Ovary (tissue), 9 donors: ENCODE measurements around the gene LTC4S. TPM values are rescaled to one million over a fixed set of nuclear protein-coding genes. Genes with fewer than 3 reads are reported as not detected.

Experiments used
- DNase-seq, 5 donors: peaks; one replicate each; pipeline ENCODE4 v3.0.0-alpha.2; 2019 to 2020
- H3K27ac ChIP-seq, 2 donors: fragments of 200-600 bp; one replicate each; pipeline versions ENCODE4 v1.5.1 to v1.8.0; 2019 to 2022
- H3K27me3 ChIP-seq: fragments of 200-600 bp; one replicate; pipeline ENCODE4 v1.8.0; 2022
- H3K36me3 ChIP-seq: fragments of 200-600 bp; sonication (generic); one replicate; pipeline ENCODE4 v1.5.1; 2019
- H3K4me1 ChIP-seq: one replicate; pipeline ENCODE4 v1.8.1; 2013; ENCODE audit warnings: mild to moderate bottlenecking, moderate library complexity; ENCODE audit not compliant: insufficient read depth
- H3K4me3 ChIP-seq: fragments of 200-600 bp; sonication (generic); one replicate; pipeline ENCODE4 v1.5.1; 2017
- H3K9me3 ChIP-seq, 2 donors: fragments of 200-600 bp in 1 of 2; sonication (generic) in 1 of 2; one replicate each; pipeline versions ENCODE4 v1.5.1 to v1.8.1; 2013 to 2019; ENCODE audit warnings: mild to moderate bottlenecking in 1 of 2, moderate library complexity in 1 of 2
- EP300 ChIP-seq: sonication (generic); formaldehyde crosslinking; IDR thresholded peaks from one replicate; pipeline ENCODE4 v1.6.1; 2017; ENCODE audit warnings: antibody characterized with exemption
- POLR2A ChIP-seq: fragments of 450-650 bp; IDR thresholded peaks from one replicate; pipeline ENCODE4 v1.6.1; 2017; ENCODE audit warnings: antibody characterized with exemption, mild to moderate bottlenecking, moderate library complexity
- WGBS, 3 donors: extraction: QIAGEN DNeasy Blood & Tissue Kit in 1 of 3; methylation state at CpG; one replicate each; pipeline versions ENCODE4 v1.1.5 to v1.1.7; 2013 to 2017; 5-methylcytosine and 5-hydroxymethylcytosine counted together
- intact Hi-C, 4 donors: fragments of 100-400 bp; cut with DNase I; formaldehyde crosslinking; loops; one replicate each; pipeline versions ENCODE4 v1.11.0 to v1.15.1; 2022 to 2023
- polyA plus RNA-seq, 2 donors: library from polyadenylated mRNA; stranded (reverse); fragments of 200-250 nt in 1 of 2; fragments of 350-450 nt in 1 of 2; fragmentation: Illumina TruSeq in 1 of 2; extraction: RNeasy Lipid Tissue Mini Kit (QIAGEN cat#74804) in 1 of 2; gene quantifications; one replicate each; pipeline ENCODE4 v1.2.3, GENCODE V29; 2013 to 2014
- total RNA-seq, 7 donors: library from RNA; depleted of rRNA in 2 of 7; stranded (reverse); fragments of >200 nt in 2 of 7; fragmentation: NEBNext Ultra II Directional in 3 of 7; extraction: Animal tissue kit (Norgen Biotek cat#: 25700) in 3 of 7; gene quantifications; one replicate each; pipeline versions ENCODE4 v1.1.0 to v1.2.4, GENCODE V29; 2016 to 2023
- TF ChIP-seq, protein P1 (sequence below), 3 donors: fragments of 450-650 bp in 2 of 3; fragments of 200-600 bp in 1 of 3; IDR thresholded peaks; one replicate each; pipeline versions ENCODE4 v1.5.1 to v1.8.0; 2016 to 2022; ENCODE audit warnings: antibody characterized with exemption in 3 of 3, mild to moderate bottlenecking in 1 of 3
- donor health status: DM: no; HTN: no; CAD: no; lungs with moderate emphysema.
- donor health status: DM: no; HTN: no; CAD: no.
- donor health status: Bipolar disorder and iron deficiency.
- donor health status: DM: yes; HTN: yes; CAD: no.
- donor health status: DM: no; HTN: no; CAD: no.
- donor health status: DM: yes; HTN: yes; CAD: no.

LTC4S gene
- total and polyA plus RNA-seq, 9 donors = 7.5 to 43.5 (median 16.9) TPM; not detected in 1

DNA sequence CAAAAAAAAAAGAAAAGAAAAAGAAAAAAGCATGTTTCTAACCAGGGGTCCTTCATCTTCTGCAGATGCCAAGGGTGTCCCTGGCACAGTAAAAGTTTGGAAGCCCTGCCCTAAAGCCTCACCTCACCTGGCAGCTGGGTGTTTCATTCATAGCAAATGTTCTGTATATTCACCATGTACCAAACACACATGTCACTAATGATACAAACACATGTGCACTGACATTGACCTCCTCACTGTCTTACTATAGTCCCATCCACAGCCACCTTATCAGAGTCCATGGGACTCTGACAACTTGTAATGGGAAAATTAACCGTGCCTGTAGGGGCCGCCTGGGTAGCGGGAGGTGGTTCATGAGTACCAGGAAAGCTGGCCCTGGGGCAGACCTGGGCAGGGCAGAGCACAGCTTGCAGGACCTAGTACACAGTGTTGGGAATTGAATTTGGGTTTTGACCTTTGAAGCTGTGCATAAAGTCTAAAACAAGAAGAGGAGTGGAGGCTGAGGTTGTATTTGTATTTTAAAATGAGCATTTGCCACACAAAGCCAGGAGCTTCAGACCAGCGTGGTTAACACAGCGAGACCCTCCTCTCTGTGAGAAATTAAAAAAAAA is 19.3 kb downstream of the LTC4S start:
- intact Hi-C loops = no loop called here
- Histone ChIP-seq H3K9me3 (no peaks in the 10 kb centered on the region), H3K27me3 (no peaks in the 10 kb centered on the region), H3K4me1 (peaks cover 9% of the 10 kb centered on the region), H3K4me3 (no peak overlapping the region), H3K36me3 (no peaks in the 10 kb centered on the region), H3K27ac (no peak overlapping the region)
- WGBS, 3 donors = 89 to 93% (median 91%) methylated on average over 5 of the region's 5 CpGs
- DNase-seq = no peak
- TF ChIP-seq, protein P1, sequence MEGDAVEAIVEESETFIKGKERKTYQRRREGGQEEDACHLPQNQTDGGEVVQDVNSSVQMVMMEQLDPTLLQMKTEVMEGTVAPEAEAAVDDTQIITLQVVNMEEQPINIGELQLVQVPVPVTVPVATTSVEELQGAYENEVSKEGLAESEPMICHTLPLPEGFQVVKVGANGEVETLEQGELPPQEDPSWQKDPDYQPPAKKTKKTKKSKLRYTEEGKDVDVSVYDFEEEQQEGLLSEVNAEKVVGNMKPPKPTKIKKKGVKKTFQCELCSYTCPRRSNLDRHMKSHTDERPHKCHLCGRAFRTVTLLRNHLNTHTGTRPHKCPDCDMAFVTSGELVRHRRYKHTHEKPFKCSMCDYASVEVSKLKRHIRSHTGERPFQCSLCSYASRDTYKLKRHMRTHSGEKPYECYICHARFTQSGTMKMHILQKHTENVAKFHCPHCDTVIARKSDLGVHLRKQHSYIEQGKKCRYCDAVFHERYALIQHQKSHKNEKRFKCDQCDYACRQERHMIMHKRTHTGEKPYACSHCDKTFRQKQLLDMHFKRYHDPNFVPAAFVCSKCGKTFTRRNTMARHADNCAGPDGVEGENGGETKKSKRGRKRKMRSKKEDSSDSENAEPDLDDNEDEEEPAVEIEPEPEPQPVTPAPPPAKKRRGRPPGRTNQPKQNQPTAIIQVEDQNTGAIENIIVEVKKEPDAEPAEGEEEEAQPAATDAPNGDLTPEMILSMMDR (IDR thresholded peaks at IDR 0.05) = no peak
- TF ChIP-seq POLR2A (no peak), EP300 (no peak)

DNA sequence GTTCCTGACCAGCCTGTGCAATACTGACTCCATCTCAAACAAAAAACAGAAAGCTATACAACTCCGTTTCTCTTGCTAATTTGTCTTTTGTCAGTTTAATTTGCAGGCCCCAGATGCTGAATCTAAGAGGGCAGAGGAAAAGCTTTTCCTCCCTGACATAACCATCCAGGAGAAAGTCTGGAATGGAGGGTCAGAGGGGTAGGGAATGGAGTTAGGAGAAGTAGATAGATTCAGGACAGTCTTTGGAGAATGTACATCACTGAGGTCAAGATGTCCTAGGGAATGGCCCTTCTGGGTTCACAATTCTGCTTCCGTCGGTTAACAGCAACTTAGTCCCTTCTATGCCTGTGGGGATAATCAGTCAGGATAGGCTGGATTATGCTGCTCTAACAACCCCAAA is 20.3 kb downstream of the LTC4S start:
- Histone ChIP-seq H3K36me3 (no peaks in the 10 kb centered on the region), H3K4me1 (peaks cover 9% of the 10 kb centered on the region), H3K27me3 (no peaks in the 10 kb centered on the region), H3K9me3 (no peaks in the 10 kb centered on the region), H3K27ac (no peak overlapping the region), H3K4me3 (no peak overlapping the region)
- intact Hi-C loops = no loop called here
- TF ChIP-seq EP300 (no peak), POLR2A (no peak)
- TF ChIP-seq, protein P1 (IDR thresholded peaks at IDR 0.05) = no peak
- no peak for DNase-seq
- 72 to 76% (median 75%) methylated on average over 3 of the region's 3 CpGs for WGBS, 3 donors

DNA sequence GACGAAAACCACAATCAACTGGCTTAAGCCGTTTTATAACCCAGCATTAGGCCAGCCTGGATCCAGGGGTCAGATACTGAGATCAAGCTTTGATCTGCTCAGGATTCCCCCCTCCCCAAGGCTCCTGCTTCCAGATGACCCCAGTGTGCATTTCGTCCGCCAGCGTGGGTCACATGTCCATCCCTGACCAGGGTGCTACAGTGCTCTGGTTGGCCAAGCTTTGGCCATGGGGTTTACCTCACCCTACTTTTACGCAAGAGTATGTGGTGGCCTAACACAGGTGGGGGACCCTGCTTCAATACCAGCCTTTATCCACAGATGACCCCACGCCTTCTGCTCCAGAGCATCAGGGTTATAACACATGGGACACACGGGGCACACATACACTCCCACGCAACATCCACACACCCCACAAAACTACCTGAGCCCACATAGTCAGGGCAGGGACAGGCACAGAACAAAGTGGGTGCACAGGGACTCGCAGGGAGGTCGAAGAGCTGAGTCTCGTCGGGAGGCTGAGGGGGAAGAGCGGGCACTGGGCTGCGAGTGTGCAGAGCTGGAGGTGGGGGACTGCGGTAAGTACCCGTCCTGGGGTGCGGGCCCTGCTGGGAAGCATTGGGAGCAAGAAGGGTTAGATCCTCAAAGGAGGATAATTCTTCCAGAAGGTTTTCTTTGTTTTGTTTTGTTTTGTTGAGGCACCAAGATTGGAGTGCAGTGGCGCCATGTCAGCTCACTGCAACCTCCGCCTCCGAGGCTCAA is 21.9 kb downstream of the LTC4S start:
- intact Hi-C loops = no loop called here
- no peaks in the 10 kb centered on the region for H3K36me3 ChIP-seq
- H3K27me3 ChIP-seq = no peaks in the 10 kb centered on the region
- 94 to 95% (median 95%) methylated on average over 21 of the region's 21 CpGs for WGBS, 3 donors
- H3K4me1 ChIP-seq = peaks cover 21% of the 10 kb centered on the region
- H3K27ac ChIP-seq = no peak overlapping the region
- peak in 2 of 5 donors; percentile 33 to 37 for DNase-seq
- no peaks in the 10 kb centered on the region for H3K9me3 ChIP-seq
- TF ChIP-seq EP300 (no peak), POLR2A (no peak)
- TF ChIP-seq, protein P1 (IDR thresholded peaks at IDR 0.05) = no peak
- no peak overlapping the region for H3K4me3 ChIP-seq

DNA sequence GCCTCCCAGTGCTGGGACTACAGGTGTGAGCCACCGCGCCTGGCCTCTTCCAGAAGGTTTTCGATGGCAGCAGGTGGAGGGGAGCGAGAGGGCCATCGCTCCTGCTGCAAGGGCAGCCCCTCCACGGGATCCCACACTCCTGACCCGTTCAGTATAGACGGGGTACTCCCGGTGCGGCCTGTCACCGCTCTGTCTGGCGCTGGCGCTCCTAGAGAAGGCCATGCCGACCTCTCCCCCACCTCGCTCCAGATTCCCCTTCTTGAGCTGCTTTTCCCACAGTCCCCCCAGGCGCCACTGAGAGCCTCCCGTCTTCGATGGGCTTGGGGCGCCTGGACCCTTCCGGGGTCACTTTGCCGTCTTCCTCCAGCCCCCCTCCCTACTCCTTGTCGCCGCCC is 22.6 kb downstream of the LTC4S start:
- TF ChIP-seq POLR2A (no peak), EP300 (no peak)
- TF ChIP-seq, protein P1 (IDR thresholded peaks at IDR 0.05) = no peak
- WGBS, 3 donors = 46 to 54% (median 47%) methylated on average over 23 of the region's 23 CpGs
- peaks cover 21% of the 10 kb centered on the region for H3K4me1 ChIP-seq
- no peaks in the 10 kb centered on the region for H3K27me3 ChIP-seq
- peak overlapping the region; percentile 40 for H3K4me3 ChIP-seq
- intact Hi-C loops = no loop called here
- peak; percentile 35 to 52 (median 44) for DNase-seq
- H3K9me3 ChIP-seq = no peaks in the 10 kb centered on the region
- H3K36me3 ChIP-seq = no peaks in the 10 kb centered on the region
- peak overlapping the region; percentile 53 to 79 for H3K27ac ChIP-seq
